GM12878 (cell line): Measurements from ENCODE around the gene PRRG3.

ENCODE experiments used
- HDAC2 ChIP-seq: fragments of 200-600 bp; sonication (generic); IDR thresholded peaks from 2 replicates; pipeline ENCODE4 v1.6.1; 2017
- JUNB ChIP-seq: IDR thresholded peaks from 2 replicates; pipeline ENCODE4 v1.6.1; 2016; ENCODE audit warnings: antibody characterized with exemption, mild to moderate bottlenecking
- TAF1 ChIP-seq: IDR thresholded peaks from 2 replicates; pipeline ENCODE4 v1.6.1; 2011; ENCODE audit warnings: mild to moderate bottlenecking, low read depth, low read length, borderline replicate concordance
- ZNF592 ChIP-seq: fragments of 450-650 bp; IDR thresholded peaks from 2 replicates; pipeline ENCODE4 v1.6.1; 2017; ENCODE audit warnings: mild to moderate bottlenecking, moderate library complexity

GRCh38 chrX:151738751-151739150 lies 43.5 kb downstream of the PRRG3 start:
- TF ChIP-seq HDAC2 (no peak), JUNB (no peak), TAF1 (no peak), ZNF592 (no peak)
